Measurements from ENCODE around the gene TTLL11.

Gene TTLL11

GRCh38 chr9:122090287-122090883, 2.7 kb downstream of the TTLL11 start:
- no peak for DNase-seq (ENCODE audit: low read depth)
- no peak for TF ChIP-seq CTCF (IDR thresholded peaks at IDR 0.05; ENCODE audit: low read depth, low read length, missing control alignments)
- H3K4me3 ChIP-seq (ENCODE audit: low read depth, low read length): no peak overlapping the region

- TF ChIP-seq CTCF (IDR thresholded peaks at IDR 0.05; ENCODE audit: low read depth, low read length, missing control alignments): no peak
- no peak for DNase-seq (ENCODE audit: low read depth)
- no peak overlapping the region for H3K4me3 ChIP-seq (ENCODE audit: low read depth, low read length)
Measured at GRCh38 chr9:122088880-122089706, 4.0 kb downstream of the TTLL11 start.

GRCh38 chr9:122087406-122088200, 5.5 kb downstream of the TTLL11 start:
- no peak for DNase-seq (ENCODE audit: low read depth)
- TF ChIP-seq CTCF (IDR thresholded peaks at IDR 0.05; ENCODE audit: low read depth, low read length, missing control alignments): no peak
- no peak overlapping the region for H3K4me3 ChIP-seq (ENCODE audit: low read depth, low read length)

- H3K4me3 ChIP-seq (ENCODE audit: low read depth, low read length): no peak overlapping the region
- TF ChIP-seq CTCF (IDR thresholded peaks at IDR 0.05; ENCODE audit: low read depth, low read length, missing control alignments): no peak
- DNase-seq (ENCODE audit: low read depth): no peak
Measured at GRCh38 chr9:122086873-122087272, 6.2 kb downstream of the TTLL11 start.

- DNase-seq (ENCODE audit: low read depth): no peak
- H3K4me3 ChIP-seq (ENCODE audit: low read depth, low read length): no peak overlapping the region
- TF ChIP-seq CTCF (IDR thresholded peaks at IDR 0.05; ENCODE audit: low read depth, low read length, missing control alignments): no peak
Measured at GRCh38 chr9:122085260-122085659, 7.8 kb downstream of the TTLL11 start.

GRCh38 chr9:122084026-122084675, 9.0 kb downstream of the TTLL11 start:
- no peak for DNase-seq (ENCODE audit: low read depth)
- no peak for TF ChIP-seq CTCF (IDR thresholded peaks at IDR 0.05; ENCODE audit: low read depth, low read length, missing control alignments)
- H3K4me3 ChIP-seq (ENCODE audit: low read depth, low read length): no peak overlapping the region

All from GM12864 (cell line).